ENCODE measurements around the gene RBM26. TPM values are rescaled to one million over a fixed set of nuclear protein-coding genes. Genes with fewer than 3 reads are reported as not detected.
"Not testable (repeated sequence)": the region's sequence is repeated elsewhere in the genome, so short reads cannot be mapped to it uniquely, and the experiment has no call there.

RBM26 gene
- total and polyA plus RNA-seq, 9 donors, result 32.4 to 60.3 (median 48.2) TPM

- no peak overlapping the region for H3K4me3 ChIP-seq (ENCODE audit: low read length)
- no peaks in the 10 kb centered on the region for H3K27me3 ChIP-seq (ENCODE audit: control insufficient read depth, insufficient read depth, low read length)
- no peaks in the 10 kb centered on the region for H3K9me3 ChIP-seq (replicated peaks; ENCODE audit: control insufficient read depth, low read depth, low read length)
- WGBS (ENCODE audit: insufficient coverage), result 70% methylated on average over 2 of the region's 9 CpGs
- DNase-seq, result no peak
- no peaks in the 10 kb centered on the region for H3K36me3 ChIP-seq (ENCODE audit: control insufficient read depth, insufficient read depth, low read length)
- no peak overlapping the region for H3K27ac ChIP-seq (ENCODE audit: low read length)
- H3K4me1 ChIP-seq (ENCODE audit: control insufficient read depth, insufficient read depth, low read length), result no peaks in the 10 kb centered on the region
These were observed 117.9 kb downstream of the RBM26 start for GRCh38 chr13:79287939-79288795.

- Histone ChIP-seq H3K27ac (ENCODE audit: low read length) (no peak overlapping the region), H3K36me3 (ENCODE audit: control insufficient read depth, insufficient read depth, low read length) (no peaks in the 10 kb centered on the region), H3K4me1 (ENCODE audit: control insufficient read depth, insufficient read depth, low read length) (no peaks in the 10 kb centered on the region), H3K4me3 (ENCODE audit: low read length) (no peak overlapping the region), H3K27me3 (ENCODE audit: control insufficient read depth, insufficient read depth, low read length) (no peaks in the 10 kb centered on the region), H3K9me3 (replicated peaks; ENCODE audit: control insufficient read depth, low read depth, low read length) (no peaks in the 10 kb centered on the region)
- no peak for DNase-seq
- WGBS (ENCODE audit: insufficient coverage), result no CpG with 5 or more reads among the region's 3 CpGs
These were observed 120.9 kb downstream of the RBM26 start for GRCh38 chr13:79285159-79285558.

- H3K4me1 ChIP-seq (ENCODE audit: control insufficient read depth, insufficient read depth, low read length), result no peaks in the 10 kb centered on the region
- no peaks in the 10 kb centered on the region for H3K9me3 ChIP-seq (replicated peaks; ENCODE audit: control insufficient read depth, low read depth, low read length)
- no peaks in the 10 kb centered on the region for H3K36me3 ChIP-seq (ENCODE audit: control insufficient read depth, insufficient read depth, low read length)
- no peak overlapping the region for H3K4me3 ChIP-seq (ENCODE audit: low read length)
- no peaks in the 10 kb centered on the region for H3K27me3 ChIP-seq (ENCODE audit: control insufficient read depth, insufficient read depth, low read length)
- no peak overlapping the region for H3K27ac ChIP-seq (ENCODE audit: low read length)
- 92% methylated on average over 1 of the region's 2 CpGs for WGBS (ENCODE audit: insufficient coverage)
- no peak for DNase-seq
These were observed 122.3 kb downstream of the RBM26 start for GRCh38 chr13:79283742-79284141.

- H3K36me3 ChIP-seq (ENCODE audit: control insufficient read depth, insufficient read depth, low read length), result no peaks in the 10 kb centered on the region
- H3K4me1 ChIP-seq (ENCODE audit: control insufficient read depth, insufficient read depth, low read length), result no peaks in the 10 kb centered on the region
- no peak overlapping the region for H3K4me3 ChIP-seq (ENCODE audit: low read length)
- no CpG with 5 or more reads among the region's 3 CpGs for WGBS (ENCODE audit: insufficient coverage)
- H3K9me3 ChIP-seq (replicated peaks; ENCODE audit: control insufficient read depth, low read depth, low read length), result no peaks in the 10 kb centered on the region
- H3K27me3 ChIP-seq (ENCODE audit: control insufficient read depth, insufficient read depth, low read length), result no peaks in the 10 kb centered on the region
- H3K27ac ChIP-seq (ENCODE audit: low read length), result no peak overlapping the region
- DNase-seq, result no peak
These were observed 123.1 kb downstream of the RBM26 start for GRCh38 chr13:79282976-79283375.

GRCh38 chr13:79282508-79282907 is 123.5 kb downstream of the RBM26 start:
- no CpG with 5 or more reads among the region's 4 CpGs for WGBS (ENCODE audit: insufficient coverage)
- no peaks in the 10 kb centered on the region for H3K4me1 ChIP-seq (ENCODE audit: control insufficient read depth, insufficient read depth, low read length)
- no peaks in the 10 kb centered on the region for H3K27me3 ChIP-seq (ENCODE audit: control insufficient read depth, insufficient read depth, low read length)

GRCh38 chr13:79281339-79281747 is 124.7 kb downstream of the RBM26 start:
- WGBS (ENCODE audit: insufficient coverage), result 89% methylated on average over 3 of the region's 3 CpGs
- H3K36me3 ChIP-seq (ENCODE audit: control insufficient read depth, insufficient read depth, low read length), result no peaks in the 10 kb centered on the region

More at GRCh38 chr13:79282508-79282907, 123.5 kb downstream of the RBM26 start:
- Histone ChIP-seq H3K4me3 (ENCODE audit: low read length) (no peak overlapping the region), H3K36me3 (ENCODE audit: control insufficient read depth, insufficient read depth, low read length) (no peaks in the 10 kb centered on the region), H3K27ac (ENCODE audit: low read length) (no peak overlapping the region), H3K9me3 (replicated peaks; ENCODE audit: control insufficient read depth, low read depth, low read length) (no peaks in the 10 kb centered on the region)
- no peak for DNase-seq

GRCh38 chr13:79279735-79280134 is 126.3 kb downstream of the RBM26 start:
- H3K4me3 ChIP-seq (ENCODE audit: low read length); DNase-seq: not testable (repeated sequence)
- 100% methylated on average over 2 of the region's 12 CpGs for WGBS (ENCODE audit: insufficient coverage)

More at GRCh38 chr13:79281339-79281747, 124.7 kb downstream of the RBM26 start:
- Histone ChIP-seq H3K27ac (ENCODE audit: low read length) (no peak overlapping the region), H3K9me3 (replicated peaks; ENCODE audit: control insufficient read depth, low read depth, low read length) (no peaks in the 10 kb centered on the region), H3K4me1 (ENCODE audit: control insufficient read depth, insufficient read depth, low read length) (no peaks in the 10 kb centered on the region), H3K27me3 (ENCODE audit: control insufficient read depth, insufficient read depth, low read length) (no peaks in the 10 kb centered on the region), H3K4me3 (ENCODE audit: low read length) (no peak overlapping the region)
- no peak for DNase-seq

GRCh38 chr13:79273045-79273444 is 133.0 kb downstream of the RBM26 start:
- H3K27me3 ChIP-seq (ENCODE audit: control insufficient read depth, insufficient read depth, low read length), result no peaks in the 10 kb centered on the region
- DNase-seq, result no peak

More at GRCh38 chr13:79279735-79280134, 126.3 kb downstream of the RBM26 start:
- not testable (repeated sequence) for H3K9me3 ChIP-seq (replicated peaks; ENCODE audit: control insufficient read depth, low read depth, low read length); H3K27me3 ChIP-seq (ENCODE audit: control insufficient read depth, insufficient read depth, low read length); H3K27ac ChIP-seq (ENCODE audit: low read length); H3K36me3 ChIP-seq (ENCODE audit: control insufficient read depth, insufficient read depth, low read length); H3K4me1 ChIP-seq (ENCODE audit: control insufficient read depth, insufficient read depth, low read length)

GRCh38 chr13:79271616-79272015 is 134.4 kb downstream of the RBM26 start:
- Histone ChIP-seq H3K9me3 (replicated peaks; ENCODE audit: control insufficient read depth, low read depth, low read length) (peaks cover 2% of the 10 kb centered on the region), H3K27me3 (ENCODE audit: control insufficient read depth, insufficient read depth, low read length) (no peaks in the 10 kb centered on the region), H3K4me3 (ENCODE audit: low read length) (no peak overlapping the region), H3K4me1 (ENCODE audit: control insufficient read depth, insufficient read depth, low read length) (no peaks in the 10 kb centered on the region), H3K36me3 (ENCODE audit: control insufficient read depth, insufficient read depth, low read length) (no peaks in the 10 kb centered on the region), H3K27ac (ENCODE audit: low read length) (no peak overlapping the region)
- no CpG with 5 or more reads among the region's 1 CpG for WGBS (ENCODE audit: insufficient coverage)
- DNase-seq, result no peak

More at GRCh38 chr13:79273045-79273444, 133.0 kb downstream of the RBM26 start:
- Histone ChIP-seq H3K36me3 (ENCODE audit: control insufficient read depth, insufficient read depth, low read length) (no peaks in the 10 kb centered on the region), H3K4me3 (ENCODE audit: low read length) (no peak overlapping the region), H3K27ac (ENCODE audit: low read length) (no peak overlapping the region), H3K9me3 (replicated peaks; ENCODE audit: control insufficient read depth, low read depth, low read length) (peaks cover under 1% of the 10 kb centered on the region), H3K4me1 (ENCODE audit: control insufficient read depth, insufficient read depth, low read length) (no peaks in the 10 kb centered on the region)

- Histone ChIP-seq H3K9me3 (replicated peaks; ENCODE audit: control insufficient read depth, low read depth, low read length) (peaks cover 2% of the 10 kb centered on the region), H3K27me3 (ENCODE audit: control insufficient read depth, insufficient read depth, low read length) (no peaks in the 10 kb centered on the region), H3K4me1 (ENCODE audit: control insufficient read depth, insufficient read depth, low read length) (no peaks in the 10 kb centered on the region), H3K4me3 (ENCODE audit: low read length) (no peak overlapping the region), H3K36me3 (ENCODE audit: control insufficient read depth, insufficient read depth, low read length) (no peaks in the 10 kb centered on the region), H3K27ac (ENCODE audit: low read length) (no peak overlapping the region)
- WGBS (ENCODE audit: insufficient coverage), result 50% methylated on average over 1 of the region's 3 CpGs
- DNase-seq, result no peak
These were observed 135.2 kb downstream of the RBM26 start for GRCh38 chr13:79270859-79271258.
